ENCODE measurements around the gene RRP8.

The RRP8 gene

GRCh38 chr11:6599881-6600390, 3.5 kb downstream of the RRP8 start:
- no peak for DNase-seq (ENCODE audit: low read depth in 2 of 2)

GRCh38 chr11:6599449-6599848, 4.0 kb downstream of the RRP8 start:
- DNase-seq (ENCODE audit: low read depth in 2 of 2), result no peak

GRCh38 chr11:6598555-6598954, 4.9 kb downstream of the RRP8 start:
- no peak for DNase-seq (ENCODE audit: low read depth in 2 of 2)

GRCh38 chr11:6596239-6596877, 7.1 kb downstream of the RRP8 start:
- no peak for DNase-seq (ENCODE audit: low read depth in 2 of 2)

GRCh38 chr11:6594142-6594768, 9.2 kb downstream of the RRP8 start:
- DNase-seq (ENCODE audit: low read depth in 2 of 2), result no peak

- no peak for DNase-seq (ENCODE audit: low read depth in 2 of 2)
These were observed 15.4 kb downstream of the RRP8 start for GRCh38 chr11:6588018-6588417.

GRCh38 chr11:6587360-6587953, 16.0 kb downstream of the RRP8 start:
- no peak for DNase-seq (ENCODE audit: low read depth in 2 of 2)

- no peak for DNase-seq (ENCODE audit: low read depth in 2 of 2)
These were observed 16.7 kb downstream of the RRP8 start for GRCh38 chr11:6586434-6587359.

- no peak for DNase-seq (ENCODE audit: low read depth in 2 of 2)
These were observed 18.9 kb downstream of the RRP8 start for GRCh38 chr11:6584528-6584927.

GRCh38 chr11:6583584-6583983, 19.8 kb downstream of the RRP8 start:
- no peak for DNase-seq (ENCODE audit: low read depth in 2 of 2)

- DNase-seq (ENCODE audit: low read depth in 2 of 2), result no peak
These were observed 23.7 kb downstream of the RRP8 start for GRCh38 chr11:6579681-6580080.

GRCh38 chr11:6578134-6578533, 25.3 kb downstream of the RRP8 start:
- no peak for DNase-seq (ENCODE audit: low read depth in 2 of 2)

- DNase-seq (ENCODE audit: low read depth in 2 of 2), result no peak
These were observed 26.7 kb downstream of the RRP8 start for GRCh38 chr11:6576471-6577373.

GRCh38 chr11:6574816-6575715, 28.4 kb downstream of the RRP8 start:
- DNase-seq (ENCODE audit: low read depth in 2 of 2), result no peak

GRCh38 chr11:6572215-6572614, 31.2 kb downstream of the RRP8 start:
- no peak for DNase-seq (ENCODE audit: low read depth in 2 of 2)

- DNase-seq (ENCODE audit: low read depth in 2 of 2), result no peak
These were observed 31.9 kb downstream of the RRP8 start for GRCh38 chr11:6571434-6572008.

GRCh38 chr11:6570691-6571427, 32.6 kb downstream of the RRP8 start:
- no peak for DNase-seq (ENCODE audit: low read depth in 2 of 2)

GRCh38 chr11:6569706-6570105, 33.7 kb downstream of the RRP8 start:
- DNase-seq (ENCODE audit: low read depth in 2 of 2), result no peak

All from stimulated activated CD8-positive, alpha-beta memory T cell treated with anti-CD3 and anti-CD28 coated beads, Interleukin-7, amount 100 ng/mL, for 1 hour (primary cell).